ENCODE data around the gene ARHGEF17.

DNA sequence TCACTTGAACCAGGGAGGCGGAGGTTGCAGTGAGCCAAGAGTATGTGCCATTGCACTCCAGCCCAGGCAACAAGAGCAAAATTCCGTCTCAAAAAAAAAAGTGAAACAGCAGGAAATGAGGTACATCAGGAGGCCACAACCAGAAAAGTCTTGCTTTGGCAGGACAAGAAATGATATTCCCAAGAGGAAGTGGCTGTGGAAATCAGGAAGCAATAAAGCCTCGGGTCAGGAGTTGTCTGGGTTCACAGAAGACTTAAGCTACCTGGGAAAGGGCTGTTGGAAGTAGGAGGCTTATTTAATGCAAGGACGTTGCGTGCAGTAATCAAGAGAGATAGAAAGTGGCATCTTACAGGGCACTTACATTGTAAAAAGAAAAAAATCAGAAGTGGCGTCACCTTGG lies 58.9 kb downstream of the ARHGEF17 start:
- no peak for TF ChIP-seq FOXK2 (IDR thresholded peaks at IDR 0.05)
- TF ChIP-seq BHLHE40 (IDR thresholded peaks at IDR 0.05; ENCODE audit: borderline replicate concordance), result no peak
- no peak for TF ChIP-seq ZNF384 (IDR thresholded peaks at IDR 0.05)
- no peak for TF ChIP-seq HDGF (IDR thresholded peaks at IDR 0.05; ENCODE audit: borderline replicate concordance)
- no peak for TF ChIP-seq SUZ12 (IDR thresholded peaks at IDR 0.05)
- TF ChIP-seq TARDBP (IDR thresholded peaks at IDR 0.05), result no peak
- TF ChIP-seq ELF4 (IDR thresholded peaks at IDR 0.05), result no peak
- TF ChIP-seq SP1 (IDR thresholded peaks at IDR 0.05), result no peak
- TF ChIP-seq L3MBTL2 (conservative IDR thresholded peaks at IDR 0.05), result no peak
- TF ChIP-seq ARNT (IDR thresholded peaks at IDR 0.05), result no peak
- no peak for TF ChIP-seq FOXA1 (IDR thresholded peaks at IDR 0.05)
- no peak for TF ChIP-seq LEF1 (IDR thresholded peaks at IDR 0.05; ENCODE audit: borderline replicate concordance)
- TF ChIP-seq, protein P1, sequence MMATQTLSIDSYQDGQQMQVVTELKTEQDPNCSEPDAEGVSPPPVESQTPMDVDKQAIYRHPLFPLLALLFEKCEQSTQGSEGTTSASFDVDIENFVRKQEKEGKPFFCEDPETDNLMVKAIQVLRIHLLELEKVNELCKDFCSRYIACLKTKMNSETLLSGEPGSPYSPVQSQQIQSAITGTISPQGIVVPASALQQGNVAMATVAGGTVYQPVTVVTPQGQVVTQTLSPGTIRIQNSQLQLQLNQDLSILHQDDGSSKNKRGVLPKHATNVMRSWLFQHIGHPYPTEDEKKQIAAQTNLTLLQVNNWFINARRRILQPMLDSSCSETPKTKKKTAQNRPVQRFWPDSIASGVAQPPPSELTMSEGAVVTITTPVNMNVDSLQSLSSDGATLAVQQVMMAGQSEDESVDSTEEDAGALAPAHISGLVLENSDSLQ (IDR thresholded peaks at IDR 0.05), result no peak
- TF ChIP-seq FOXM1 (IDR thresholded peaks at IDR 0.05; ENCODE audit: borderline replicate concordance), result no peak
